SK-N-SH (cell line): ENCODE data around the gene ZBTB43.

Experiments used
- CTCF ChIP-seq: fragments of 200-600 bp; sonication (generic); IDR thresholded peaks from 2 replicates; pipeline ENCODE4 v1.6.1; 2017; ENCODE audit warnings: antibody characterized with exemption, mild to moderate bottlenecking, moderate library complexity
- ELF1 ChIP-seq: IDR thresholded peaks from 2 replicates; pipeline ENCODE4 v1.4.0; 2012
- FOXM1 ChIP-seq: IDR thresholded peaks from 2 replicates; pipeline ENCODE4 v1.4.0; 2012; ENCODE audit warnings: low read depth, mild to moderate bottlenecking
- GABPA ChIP-seq: IDR thresholded peaks from 2 replicates; pipeline ENCODE4 v1.4.0; 2012; ENCODE audit warnings: low read depth, mild to moderate bottlenecking
- GATA2 ChIP-seq: sonication (generic); formaldehyde crosslinking; IDR thresholded peaks from 2 replicates; pipeline ENCODE4 v1.5.0; 2020; ENCODE audit warnings: mild to moderate bottlenecking, missing genetic modification reagents
- MXI1 ChIP-seq: IDR thresholded peaks from 2 replicates; pipeline ENCODE4 v1.6.1; 2012; ENCODE audit warnings: mild to moderate bottlenecking, low read depth, low read length, improper control_type of control experiment
- NRF1 ChIP-seq: IDR thresholded peaks from 2 replicates; pipeline ENCODE4 v1.6.1; 2012; ENCODE audit warnings: low read depth, mild to moderate bottlenecking, low read length
- POLR2AphosphoS5 ChIP-seq: IDR thresholded peaks from 2 replicates; pipeline ENCODE4 v1.6.1; 2012; ENCODE audit warnings: low read depth, low read length
- RXRA ChIP-seq: IDR thresholded peaks from 2 replicates; pipeline ENCODE4 v1.4.0; 2012; ENCODE audit warnings: low read depth, mild to moderate bottlenecking, borderline replicate concordance
- TAF1 ChIP-seq: IDR thresholded peaks from 2 replicates; pipeline ENCODE4 v1.6.1; 2012; ENCODE audit warnings: low read depth, mild to moderate bottlenecking, low read length, moderate library complexity, borderline replicate concordance
- TF ChIP-seq, protein P1 (sequence below): IDR thresholded peaks from 2 replicates; pipeline ENCODE4 v1.6.1; 2012; ENCODE audit warnings: mild to moderate bottlenecking, low read depth, low read length, moderate library complexity
- TF ChIP-seq, protein P2 (sequence below): IDR thresholded peaks from 2 replicates; pipeline ENCODE4 v1.4.0; 2012; ENCODE audit warnings: low read depth

- TF ChIP-seq CTCF = no peak
- no peak for TF ChIP-seq GABPA
- no peak for TF ChIP-seq RXRA
- TF ChIP-seq, protein P1, sequence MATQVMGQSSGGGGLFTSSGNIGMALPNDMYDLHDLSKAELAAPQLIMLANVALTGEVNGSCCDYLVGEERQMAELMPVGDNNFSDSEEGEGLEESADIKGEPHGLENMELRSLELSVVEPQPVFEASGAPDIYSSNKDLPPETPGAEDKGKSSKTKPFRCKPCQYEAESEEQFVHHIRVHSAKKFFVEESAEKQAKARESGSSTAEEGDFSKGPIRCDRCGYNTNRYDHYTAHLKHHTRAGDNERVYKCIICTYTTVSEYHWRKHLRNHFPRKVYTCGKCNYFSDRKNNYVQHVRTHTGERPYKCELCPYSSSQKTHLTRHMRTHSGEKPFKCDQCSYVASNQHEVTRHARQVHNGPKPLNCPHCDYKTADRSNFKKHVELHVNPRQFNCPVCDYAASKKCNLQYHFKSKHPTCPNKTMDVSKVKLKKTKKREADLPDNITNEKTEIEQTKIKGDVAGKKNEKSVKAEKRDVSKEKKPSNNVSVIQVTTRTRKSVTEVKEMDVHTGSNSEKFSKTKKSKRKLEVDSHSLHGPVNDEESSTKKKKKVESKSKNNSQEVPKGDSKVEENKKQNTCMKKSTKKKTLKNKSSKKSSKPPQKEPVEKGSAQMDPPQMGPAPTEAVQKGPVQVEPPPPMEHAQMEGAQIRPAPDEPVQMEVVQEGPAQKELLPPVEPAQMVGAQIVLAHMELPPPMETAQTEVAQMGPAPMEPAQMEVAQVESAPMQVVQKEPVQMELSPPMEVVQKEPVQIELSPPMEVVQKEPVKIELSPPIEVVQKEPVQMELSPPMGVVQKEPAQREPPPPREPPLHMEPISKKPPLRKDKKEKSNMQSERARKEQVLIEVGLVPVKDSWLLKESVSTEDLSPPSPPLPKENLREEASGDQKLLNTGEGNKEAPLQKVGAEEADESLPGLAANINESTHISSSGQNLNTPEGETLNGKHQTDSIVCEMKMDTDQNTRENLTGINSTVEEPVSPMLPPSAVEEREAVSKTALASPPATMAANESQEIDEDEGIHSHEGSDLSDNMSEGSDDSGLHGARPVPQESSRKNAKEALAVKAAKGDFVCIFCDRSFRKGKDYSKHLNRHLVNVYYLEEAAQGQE = no peak
- TF ChIP-seq GATA2 = no peak
- TF ChIP-seq MXI1 = no peak
- TF ChIP-seq NRF1 = no peak
- TF ChIP-seq TAF1 = no peak
- TF ChIP-seq, protein P2, sequence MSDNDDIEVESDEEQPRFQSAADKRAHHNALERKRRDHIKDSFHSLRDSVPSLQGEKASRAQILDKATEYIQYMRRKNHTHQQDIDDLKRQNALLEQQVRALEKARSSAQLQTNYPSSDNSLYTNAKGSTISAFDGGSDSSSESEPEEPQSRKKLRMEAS = no peak
- no peak for TF ChIP-seq POLR2AphosphoS5
- TF ChIP-seq ELF1 = no peak
- no peak for TF ChIP-seq FOXM1
These were observed 17.4 kb downstream of the ZBTB43 start for GRCh38 chr9:126822278-126822677.
